Middle frontal gyrus (tissue), 1 donor: ENCODE measurements around the gene USP53.
"Not testable (repeated sequence)": the region's sequence is repeated elsewhere in the genome, so short reads cannot be mapped to it uniquely, and the experiment has no call there.

ENCODE experiments used
- DNase-seq: peaks from one replicate; pipeline ENCODE4 v3.0.0-alpha.2; 2015; ENCODE audit warnings: low spot score; ENCODE audit errors: extremely low spot score

USP53 gene

DNA sequence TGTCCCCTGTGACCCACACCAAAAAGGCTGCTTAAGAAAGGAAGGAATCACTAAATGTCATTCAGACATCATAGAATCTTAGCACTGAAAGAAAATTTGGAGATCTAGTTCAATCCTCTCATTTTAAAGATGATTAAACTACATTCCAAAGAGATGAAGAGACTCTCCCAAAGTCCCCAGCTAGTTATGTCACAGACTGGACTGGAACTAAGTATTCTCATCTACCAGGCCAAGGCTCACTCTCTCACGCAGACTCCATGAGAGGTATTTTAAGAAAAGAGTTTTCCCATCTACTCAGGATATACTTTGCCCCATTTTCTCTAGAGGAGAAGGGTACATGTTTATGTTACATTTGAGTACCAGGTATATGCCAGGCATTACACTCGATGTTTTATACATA lies 102.5 kb downstream of the USP53 start:
- DNase-seq = no peak

DNA sequence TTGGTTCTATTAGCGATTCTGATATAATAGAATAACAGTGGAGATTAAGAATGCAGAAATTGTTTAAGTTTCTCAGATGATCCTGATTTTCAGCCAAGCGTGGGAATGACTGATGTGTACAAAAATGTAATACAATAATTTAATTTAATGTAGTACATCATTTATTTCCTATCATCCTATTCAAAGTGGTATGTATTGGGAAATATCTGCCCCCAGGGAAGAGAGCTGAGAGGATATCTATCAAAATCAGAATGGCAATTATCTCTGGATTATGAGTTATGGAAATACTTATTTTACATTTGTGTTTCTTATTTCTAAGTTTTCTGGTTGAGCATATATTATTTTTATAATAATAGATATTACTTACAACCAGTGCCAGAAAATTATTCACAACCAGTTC lies 105.5 kb downstream of the USP53 start:
- no peak for DNase-seq

DNA sequence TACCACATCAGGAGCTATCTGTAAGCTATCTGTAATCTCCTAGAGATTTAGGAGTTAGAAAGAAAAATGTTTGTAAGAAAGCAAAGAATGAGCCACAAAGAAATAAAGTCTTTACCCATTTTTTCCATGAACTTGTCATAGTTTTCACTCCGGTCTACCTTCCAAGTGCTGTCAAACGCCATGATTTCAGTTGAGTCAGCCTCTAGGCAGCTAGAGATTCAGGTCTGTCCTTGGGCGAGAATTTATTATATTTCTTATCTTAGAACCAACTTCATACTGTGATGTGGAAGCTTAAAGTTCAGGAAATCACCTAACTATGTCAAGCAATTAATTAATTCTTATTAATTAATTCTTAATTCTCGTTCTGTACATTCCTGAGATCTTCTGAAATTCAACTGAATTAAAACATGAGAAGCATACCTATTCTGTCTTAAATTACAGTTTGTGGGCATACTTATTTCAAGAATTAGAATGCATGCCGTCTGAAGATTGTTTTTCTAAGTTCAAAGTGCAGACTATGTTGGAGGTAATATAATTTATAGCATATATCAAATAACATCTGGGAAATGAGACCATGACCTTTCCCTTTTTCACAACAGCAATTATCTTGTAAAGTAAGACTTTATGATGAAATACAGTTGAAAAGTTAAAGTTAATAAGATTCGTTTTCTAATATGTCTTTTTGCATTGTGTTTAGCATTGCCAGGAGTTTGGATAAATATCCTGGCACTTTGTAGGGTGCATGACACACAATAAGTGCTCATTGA lies 109.6 kb downstream of the USP53 start, which contains the start of gene FABP2:
FABP2 (minus strand) TSS at position 218 of the 767 bp plus-strand sequence; CDS start at position 182, 36 bp downstream.
- no peak for DNase-seq

DNA sequence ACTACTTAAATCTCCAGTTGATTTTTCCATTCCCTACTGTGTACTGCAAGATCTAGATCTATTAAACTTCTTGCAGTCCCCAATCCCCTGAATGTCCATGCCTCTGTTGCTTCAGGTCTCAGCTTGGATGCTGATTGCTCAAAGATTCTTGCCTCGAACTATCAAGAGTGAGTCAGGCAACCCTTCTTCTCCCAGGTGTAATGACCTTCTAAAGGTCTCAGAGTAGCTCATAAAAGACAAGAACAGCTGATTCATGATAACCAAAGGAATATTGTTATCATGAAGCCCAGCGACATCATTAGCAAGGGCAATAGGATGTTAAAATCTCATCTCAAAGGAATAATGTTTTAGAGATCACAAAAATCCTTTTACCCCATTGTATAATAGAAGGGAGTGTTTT lies 116.2 kb downstream of the USP53 start:
- DNase-seq = no peak

DNA sequence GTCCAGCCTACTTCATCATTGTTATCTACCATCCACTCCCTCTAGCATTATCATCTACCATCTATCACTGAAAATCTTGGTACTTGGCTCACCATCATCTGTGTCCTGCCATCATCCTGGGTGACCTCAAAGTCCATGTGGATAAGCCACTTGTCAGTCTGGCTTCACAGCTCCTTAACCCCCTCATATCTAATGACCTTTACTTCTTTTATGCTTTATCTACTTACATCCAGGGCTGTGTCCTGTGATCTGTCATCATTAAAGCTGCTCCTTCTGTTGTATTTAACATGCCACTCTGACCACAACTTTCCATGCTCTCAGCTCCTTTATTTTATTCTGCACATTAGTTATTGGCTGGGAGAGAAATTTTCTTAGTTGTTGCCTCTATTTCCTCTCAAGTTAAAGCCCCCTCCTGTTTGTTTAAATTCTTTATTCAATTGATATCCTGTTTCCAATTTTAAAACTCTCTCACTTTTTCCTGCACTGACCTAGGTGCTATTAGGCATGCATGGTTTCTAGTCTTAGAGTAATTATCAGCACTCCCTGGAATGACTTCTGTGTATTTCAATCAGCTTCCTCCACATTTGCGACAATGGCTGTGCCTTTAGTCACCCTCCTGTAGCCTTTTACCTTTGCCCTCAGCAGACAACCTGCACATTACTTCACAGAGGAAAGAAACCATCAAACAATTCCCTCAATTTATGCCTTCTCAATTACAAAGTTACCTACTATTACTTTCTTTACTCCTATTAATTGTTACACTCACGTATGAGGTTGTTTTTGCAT lies 117.5 kb downstream of the USP53 start:
- DNase-seq = no peak

DNA sequence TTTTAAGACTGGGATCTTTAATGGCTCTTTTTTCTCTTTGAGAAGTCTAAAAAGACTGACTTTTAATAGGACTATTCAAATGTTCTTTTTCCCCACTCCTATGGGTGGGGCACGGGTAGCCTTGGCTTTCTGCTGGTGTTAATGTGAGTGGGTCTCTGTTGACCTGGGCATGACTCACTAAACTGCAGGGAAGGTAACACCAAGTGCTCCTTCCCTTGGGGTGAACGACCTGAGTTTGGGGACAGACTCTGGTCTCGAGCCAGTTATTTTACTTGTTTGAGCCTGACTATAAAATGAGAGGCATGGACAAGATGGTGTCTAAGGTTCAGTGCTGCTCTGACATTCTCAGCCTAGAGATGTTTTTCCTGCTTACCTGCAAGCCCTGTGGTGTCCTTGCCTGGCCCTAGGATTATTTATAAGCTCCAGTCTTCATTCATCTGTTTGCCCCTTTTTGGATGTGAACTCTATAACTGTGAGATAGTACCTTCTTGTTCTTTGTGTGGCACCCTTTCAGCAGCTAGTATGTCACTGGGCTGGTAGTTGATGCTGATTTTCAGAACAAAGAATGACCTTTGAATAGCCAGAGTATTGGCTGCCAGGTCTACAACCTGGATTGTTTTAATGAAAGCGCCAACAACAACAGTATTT lies 123.9 kb downstream of the USP53 start:
- not testable (repeated sequence) for DNase-seq

- DNase-seq = no peak
Observed at GRCh38 chr4:119337010-119337409, 124.5 kb downstream of the USP53 start.

DNA sequence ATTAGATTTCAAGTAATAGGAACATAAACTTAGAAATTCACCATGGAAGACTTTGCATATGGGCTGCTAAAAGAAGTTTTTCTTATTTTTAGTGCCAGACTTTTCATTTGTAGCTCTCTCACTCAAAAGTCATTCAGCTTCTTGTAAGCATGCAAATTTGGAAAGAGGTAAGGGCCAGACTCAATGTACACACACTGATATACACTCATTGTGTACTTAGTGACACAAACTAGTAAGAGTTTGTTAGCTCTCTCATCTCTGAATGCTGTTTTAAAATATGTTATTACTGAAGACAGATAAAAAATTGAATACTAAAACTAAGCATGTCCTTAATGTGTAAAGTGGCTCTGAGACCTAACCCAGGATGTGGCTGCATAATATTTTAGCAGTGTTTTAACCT lies 127.4 kb downstream of the USP53 start:
- not testable (repeated sequence) for DNase-seq

GRCh38 chr4:119343293-119343692 lies 130.8 kb downstream of the USP53 start:
- not testable (repeated sequence) for DNase-seq
